Subcutaneous preadipocyte (primary cell): ENCODE data around the gene ARSH. TPM values are rescaled to one million over a fixed set of nuclear protein-coding genes. Genes with fewer than 3 reads are reported as not detected.

Source experiments
- small RNA-seq: library from RNA; depleted of rRNA; stranded (forward); fragments of <200 nt; gene quantifications from one replicate; pipeline ENCODE3, GENCODE V24; 2012
- total RNA-seq: library from RNA; depleted of rRNA; stranded (reverse); fragments of >200 nt; gene quantifications from 2 replicates; pipeline ENCODE4 v1.2.3, GENCODE V29; 2012

ARSH gene, protein sequence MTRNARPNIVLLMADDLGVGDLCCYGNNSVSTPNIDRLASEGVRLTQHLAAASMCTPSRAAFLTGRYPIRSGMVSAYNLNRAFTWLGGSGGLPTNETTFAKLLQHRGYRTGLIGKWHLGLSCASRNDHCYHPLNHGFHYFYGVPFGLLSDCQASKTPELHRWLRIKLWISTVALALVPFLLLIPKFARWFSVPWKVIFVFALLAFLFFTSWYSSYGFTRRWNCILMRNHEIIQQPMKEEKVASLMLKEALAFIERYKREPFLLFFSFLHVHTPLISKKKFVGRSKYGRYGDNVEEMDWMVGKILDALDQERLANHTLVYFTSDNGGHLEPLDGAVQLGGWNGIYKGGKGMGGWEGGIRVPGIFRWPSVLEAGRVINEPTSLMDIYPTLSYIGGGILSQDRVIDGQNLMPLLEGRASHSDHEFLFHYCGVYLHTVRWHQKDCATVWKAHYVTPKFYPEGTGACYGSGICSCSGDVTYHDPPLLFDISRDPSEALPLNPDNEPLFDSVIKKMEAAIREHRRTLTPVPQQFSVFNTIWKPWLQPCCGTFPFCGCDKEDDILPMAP
- not detected in 2 replicates for total RNA-seq

DNA sequence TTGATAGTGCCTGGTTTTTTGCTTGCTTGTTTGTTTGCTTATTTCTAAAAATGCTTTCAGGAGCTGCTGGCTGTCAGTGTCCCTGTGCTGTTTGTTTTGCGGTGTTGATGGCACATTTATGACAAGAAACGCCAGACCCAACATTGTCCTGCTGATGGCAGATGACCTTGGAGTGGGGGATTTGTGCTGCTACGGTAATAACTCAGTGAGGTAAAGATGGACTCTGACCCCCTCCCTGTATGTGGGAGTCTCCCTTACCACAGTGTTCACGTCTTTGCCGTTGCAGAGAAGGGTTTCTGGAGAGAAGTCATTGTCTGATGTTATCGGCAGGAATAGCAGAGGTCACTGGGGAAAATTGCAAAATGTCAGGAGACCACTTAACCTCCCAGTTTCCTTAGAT lies at the start of gene ARSH:
TSS of gene ARSH (plus strand) at position 52 of the 400 bp plus-strand sequence. CDS start at position 119, 67 bp downstream.

Small RNA genes lying within 50 kb of the gene (small RNA-seq; reads per million reads assigned to genes)
- not detected for gene RN7SL578P

Other genes starting within 250 kb of the ARSH start
- gene GYG2, start 177.6 kb upstream of the ARSH start, total RNA-seq, result 0.59 and 0.73 TPM in 2 replicates
- 10.0 and 11.4 TPM in 2 replicates for gene ARSD, start 77.2 kb upstream of the ARSH start, total RNA-seq
- not detected in 2 replicates for gene ARSF, start 34.9 kb downstream of the ARSH start, total RNA-seq